CD4-positive, alpha-beta T cell (primary cell): Measurements from ENCODE around the gene AHCYL2. TPM values are rescaled to one million over a fixed set of nuclear protein-coding genes. Genes with fewer than 3 reads are reported as not detected.

Experiments used
- ATAC-seq: fragments of 200-7000 bp; cut with Tn5 transposase; one replicate; pipeline ENCODE4 v1.10.0; 2022; ENCODE audit warnings: mild to moderate bottlenecking; ENCODE audit not compliant: poor library complexity
- CTCF ChIA-PET: fragments of 350-600 bp; sonication (Branson Sonifier 250); formaldehyde crosslinking; loops from one replicate; lab custom pipeline; 2021; ENCODE audit warnings: antibody characterized with exemption, inconsistent platforms; lab: Charles Lee
- POLR2A ChIA-PET: fragments of 350-600 bp; sonication (Branson Sonifier 250); formaldehyde crosslinking; loops from one replicate; lab custom pipeline; 2021; ENCODE audit warnings: antibody characterized with exemption, inconsistent platforms; lab: Charles Lee
- DNase-seq, 14 experiments: peaks; one replicate each; pipeline ENCODE4 v3.0.0-alpha.2; 2013 to 2020; ENCODE audit warnings: mixed read lengths in 2 of 14
- H3K27ac ChIP-seq, 2 donors: one replicate each; pipeline versions ENCODE4 v1.5.1 to v1.7.0; 2013; ENCODE audit warnings: low read length in 2 of 2, low read depth in 1 of 2, mild to moderate bottlenecking in 1 of 2
- H3K27me3 ChIP-seq, 2 experiments: 1 replicate in 1 of 2; 2 replicates in 1 of 2; pipeline versions ENCODE4 v1.6.1 to v1.7.0; 2013; ENCODE audit warnings: low read length in 2 of 2, control low read depth in 1 of 2, mild to moderate bottlenecking in 1 of 2, moderate library complexity in 1 of 2; ENCODE audit not compliant: insufficient read depth in 2 of 2, control insufficient read depth in 1 of 2
- H3K36me3 ChIP-seq: one replicate; pipeline ENCODE4 v1.6.1; 2013; ENCODE audit warnings: low read length, control low read depth; ENCODE audit not compliant: insufficient read depth
- H3K4me1 ChIP-seq: one replicate; pipeline ENCODE4 v1.6.1; 2013; ENCODE audit warnings: low read length, control low read depth; ENCODE audit not compliant: insufficient read depth
- H3K4me3 ChIP-seq: one replicate; pipeline ENCODE4 v1.5.1; 2013; ENCODE audit warnings: mild to moderate bottlenecking, low read length, moderate library complexity
- H3K9me3 ChIP-seq, 2 experiments: 1 replicate in 1 of 2; 2 replicates in 1 of 2; pipeline versions ENCODE4 v1.6.1 to v1.7.0; 2013; ENCODE audit warnings: low read length in 2 of 2, mild to moderate bottlenecking in 2 of 2, control low read depth in 1 of 2, moderate library complexity in 1 of 2; ENCODE audit not compliant: control insufficient read depth in 1 of 2, insufficient read depth in 1 of 2
- H3K27ac Mint-ChIP-seq: one replicate; pipeline ENCODE4 v1.8.0; 2020; ENCODE audit warnings: mixed read lengths
- H3K27me3 Mint-ChIP-seq: one replicate; pipeline ENCODE4 v1.8.0; 2021; ENCODE audit warnings: mixed read lengths
- H3K36me3 Mint-ChIP-seq: one replicate; pipeline ENCODE4 v1.8.0; 2021; ENCODE audit warnings: low read depth, mixed read lengths
- H3K4me1 Mint-ChIP-seq: one replicate; pipeline ENCODE4 v1.8.0; 2021; ENCODE audit warnings: low read depth, mixed read lengths
- H3K4me3 Mint-ChIP-seq: one replicate; pipeline ENCODE4 v1.8.0; 2020; ENCODE audit warnings: mild to moderate bottlenecking, mixed read lengths
- H3K9me3 Mint-ChIP-seq: one replicate; pipeline ENCODE4 v1.8.0; 2020; ENCODE audit warnings: mixed read lengths
- CTCF ChIP-seq: fragments of 200-600 bp; IDR thresholded peaks from one replicate; pipeline ENCODE4 v1.8.0; 2022; ENCODE audit warnings: antibody characterized with exemption, mild to moderate bottlenecking
- intact Hi-C, 2 experiments: fragments of 100-400 bp; cut with DNase I in 1 of 2; cut with micrococcal nuclease in 1 of 2; formaldehyde crosslinking; loops; one replicate each; pipeline versions ENCODE4 v1.15.1 to v1.9.0; 2023 to 2025; cut with DNase I, micrococcal nuclease
- total RNA-seq, 174 experiments: library from RNA in 2 of 174; stranded (reverse) in 2 of 174; gene quantifications; one replicate each; pipeline ENCODE4 v1.2.3 and lab custom pipeline; 2021 to 2026

AHCYL2 gene
- total RNA-seq, 2 experiments from 2014 or later = 5.8 to 6.0 TPM

GRCh38 chr7:129387537-129387936 lies 162.7 kb downstream of the AHCYL2 start:
- peaks cover 70% of the 10 kb centered on the region for H3K36me3 Mint-ChIP-seq

GRCh38 chr7:129388333-129389098 lies 163.7 kb downstream of the AHCYL2 start:
- Histone ChIP-seq H3K36me3 (peaks cover 25% of the 10 kb centered on the region), H3K27me3 (no peaks in the 10 kb centered on the region), H3K4me1 (no peaks in the 10 kb centered on the region), H3K9me3 (no peaks in the 10 kb centered on the region), H3K4me3 (no peak overlapping the region), H3K27ac (no peak overlapping the region)
- H3K27me3 Mint-ChIP-seq = no peaks in the 10 kb centered on the region
- H3K4me1 Mint-ChIP-seq = no peaks in the 10 kb centered on the region
- ChIA-PET POLR2A (no interaction called here), CTCF (interaction anchor here (0.7 to 1.2 kb wide), 2 partner anchors 12 kb away, joined by 4 read pairs; no protein-coding TSS in a partner anchor)
- TF ChIP-seq CTCF = no peak
- no peak for DNase-seq
- intact Hi-C loops = no loop called here
- H3K4me3 Mint-ChIP-seq = no peak overlapping the region
- H3K9me3 Mint-ChIP-seq = no peaks in the 10 kb centered on the region
- H3K27ac Mint-ChIP-seq = no peak overlapping the region
- H3K36me3 Mint-ChIP-seq = peaks cover 73% of the 10 kb centered on the region
- no peak for ATAC-seq

More at GRCh38 chr7:129387537-129387936, 162.7 kb downstream of the AHCYL2 start:
- Histone ChIP-seq H3K4me1 (no peaks in the 10 kb centered on the region), H3K27me3 (no peaks in the 10 kb centered on the region), H3K4me3 (no peak overlapping the region), H3K36me3 (peaks cover 25% of the 10 kb centered on the region), H3K9me3 (no peaks in the 10 kb centered on the region), H3K27ac (no peak overlapping the region)
- DNase-seq = no peak
- CTCF ChIA-PET = interaction anchor here (0.7 to 1.2 kb wide), 2 partner anchors 11 to 20 kb away, joined by 4 read pairs; no protein-coding TSS in a partner anchor
- H3K27me3 Mint-ChIP-seq = no peaks in the 10 kb centered on the region
- H3K27ac Mint-ChIP-seq = no peak overlapping the region
- H3K9me3 Mint-ChIP-seq = no peaks in the 10 kb centered on the region
- TF ChIP-seq CTCF = no peak
- intact Hi-C loops = no loop called here
- H3K4me3 Mint-ChIP-seq = no peak overlapping the region
- no peaks in the 10 kb centered on the region for H3K4me1 Mint-ChIP-seq
- POLR2A ChIA-PET = no interaction called here
- no peak for ATAC-seq

- DNase-seq (no peak), ATAC-seq (no peak)
- no peak overlapping the region for H3K27ac ChIP-seq
- H3K27me3 ChIP-seq = no peaks in the 10 kb centered on the region
- intact Hi-C loops = no loop called here
- CTCF ChIA-PET = interaction anchor here (0.6 to 1.3 kb wide), 2 partner anchors 10 to 1261 kb away, joined by 3 to 4 read pairs; no protein-coding TSS in a partner anchor
- POLR2A ChIA-PET = interaction anchor here (0.6 to 1.2 kb wide), 2 partner anchors 12 to 13 kb away, joined by 3 read pairs; no protein-coding TSS in a partner anchor
- H3K4me3 Mint-ChIP-seq = no peak overlapping the region
- no peaks in the 10 kb centered on the region for H3K4me1 Mint-ChIP-seq
- no peaks in the 10 kb centered on the region for H3K9me3 Mint-ChIP-seq
- no peak overlapping the region for H3K27ac Mint-ChIP-seq
- H3K9me3 ChIP-seq = no peaks in the 10 kb centered on the region
- H3K27me3 Mint-ChIP-seq = no peaks in the 10 kb centered on the region
- H3K36me3 ChIP-seq = peaks cover 25% of the 10 kb centered on the region
- TF ChIP-seq CTCF = no peak
- H3K36me3 Mint-ChIP-seq = peaks cover 73% of the 10 kb centered on the region
- H3K4me1 ChIP-seq = no peaks in the 10 kb centered on the region
- H3K4me3 ChIP-seq = no peak overlapping the region
These were observed 165.0 kb downstream of the AHCYL2 start for GRCh38 chr7:129389829-129390228.
